Measurements from ENCODE around the gene ATXN7.

The ATXN7 gene

DNA sequence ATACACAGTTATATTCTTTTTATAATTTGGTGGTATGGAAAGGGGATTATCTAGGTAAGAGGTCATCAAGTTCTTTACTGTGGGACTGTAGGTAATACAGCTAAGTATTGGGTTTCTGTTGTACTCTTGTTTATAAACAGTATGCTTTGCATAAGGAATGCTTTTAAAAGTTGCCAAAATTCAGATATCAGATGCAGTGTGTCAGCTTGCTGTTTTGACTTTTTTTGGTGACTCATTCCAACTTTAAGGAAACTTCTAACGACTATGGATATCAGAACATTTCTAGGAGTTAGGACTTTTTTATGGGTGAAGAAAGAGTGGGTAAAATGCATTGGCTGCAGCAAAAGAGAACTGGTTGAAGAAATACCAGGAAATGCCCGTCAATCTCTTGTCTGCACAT is 45.8 kb downstream of the ATXN7 start:
- no peak for DNase-seq

DNA sequence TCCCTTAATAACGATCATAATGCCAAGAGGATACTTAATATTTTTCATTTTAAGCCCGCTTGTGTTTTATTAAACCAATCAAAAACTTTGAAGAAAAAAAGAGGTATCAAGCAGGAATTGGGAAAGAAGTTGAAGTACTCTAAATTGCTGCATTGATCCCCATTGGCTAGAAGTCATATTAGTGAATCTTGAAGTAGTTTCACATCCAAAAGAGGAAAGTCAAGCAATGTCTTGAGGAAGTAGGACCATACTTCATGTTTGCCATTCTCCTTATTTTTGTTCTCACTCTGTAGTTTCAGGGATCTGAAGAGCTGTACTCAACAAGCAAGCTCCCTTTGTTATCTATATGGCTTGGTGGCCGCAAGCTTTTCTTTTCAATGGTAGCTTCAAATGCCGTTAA is 46.3 kb downstream of the ATXN7 start:
- no peak for DNase-seq

GRCh38 chr3:63910891-63911290 is 47.2 kb downstream of the ATXN7 start:
- DNase-seq: no peak

DNA sequence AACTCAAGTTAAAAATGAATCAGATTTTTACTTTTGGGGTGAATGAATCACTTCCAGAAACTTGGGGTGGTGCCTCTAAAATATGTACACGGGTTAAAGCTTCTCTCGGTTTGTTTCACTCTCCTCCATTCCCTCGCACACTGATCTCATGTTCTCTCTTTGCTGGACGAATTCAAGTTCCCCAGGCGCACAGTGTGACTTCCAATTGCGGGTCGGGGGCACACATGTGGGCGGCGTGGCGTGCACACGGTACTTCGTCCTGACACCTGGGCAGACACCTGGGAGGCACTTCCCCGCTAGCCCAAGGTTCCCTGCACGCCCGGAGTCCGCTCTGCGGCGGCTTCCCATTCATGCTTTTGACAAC is 47.8 kb downstream of the ATXN7 start:
- DNase-seq: no peak

DNA sequence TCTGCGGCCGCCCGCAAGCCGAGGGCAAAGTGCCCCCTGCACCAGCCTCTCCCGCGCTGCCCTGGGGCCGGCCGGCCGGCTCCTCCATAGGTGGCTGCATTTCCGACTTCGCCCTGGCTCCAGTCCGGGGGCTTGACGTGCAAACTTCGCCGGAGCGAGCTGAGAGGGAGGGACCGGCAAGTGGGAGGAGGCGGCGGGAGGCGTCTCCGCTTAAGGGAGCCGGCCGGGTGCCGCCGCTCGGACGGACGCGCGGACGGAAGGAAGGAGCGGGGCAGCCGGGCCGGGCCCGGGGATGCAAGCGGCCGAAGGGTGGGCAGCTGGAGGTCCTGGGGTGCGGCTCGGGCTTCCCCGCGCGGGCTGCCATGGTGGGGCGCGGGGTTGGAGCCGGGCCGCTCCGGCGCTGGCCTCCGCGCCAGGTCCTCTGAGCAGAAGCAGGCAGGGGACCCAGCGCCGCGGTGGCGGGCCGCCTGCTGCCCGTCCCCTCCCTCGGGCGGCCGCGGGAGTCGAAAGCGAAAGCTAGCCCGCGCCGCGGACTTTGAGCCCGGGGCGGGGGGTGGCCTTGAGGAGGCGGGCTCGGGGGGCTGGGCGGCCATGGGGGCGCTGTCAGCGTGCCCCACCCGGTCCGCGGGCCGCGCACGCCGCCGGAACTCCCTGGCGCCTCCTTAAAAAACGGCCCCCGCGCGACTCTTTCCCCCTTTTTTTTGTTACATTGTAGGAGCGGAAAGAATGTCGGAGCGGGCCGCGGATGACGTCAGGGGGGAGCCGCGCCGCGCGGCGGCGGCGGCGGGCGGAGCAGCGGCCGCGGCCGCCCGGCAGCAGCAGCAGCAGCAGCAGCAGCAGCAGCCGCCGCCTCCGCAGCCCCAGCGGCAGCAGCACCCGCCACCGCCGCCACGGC is 48.5 kb downstream of the ATXN7 start, which contains the start of gene SCAANT1:
TSS of gene SCAANT1 (minus strand) at position 511 of the 895 bp plus-strand sequence.
- DNase-seq: peak; percentile 78

GRCh38 chr3:63912768-63913588 is 49.3 kb downstream of the ATXN7 start:
- DNase-seq: peak; percentile 32

- DNase-seq: no peak
These were observed 50.6 kb downstream of the ATXN7 start for GRCh38 chr3:63914312-63914711.

- DNase-seq: no peak
These were observed 54.7 kb downstream of the ATXN7 start for GRCh38 chr3:63918321-63918720.

DNA sequence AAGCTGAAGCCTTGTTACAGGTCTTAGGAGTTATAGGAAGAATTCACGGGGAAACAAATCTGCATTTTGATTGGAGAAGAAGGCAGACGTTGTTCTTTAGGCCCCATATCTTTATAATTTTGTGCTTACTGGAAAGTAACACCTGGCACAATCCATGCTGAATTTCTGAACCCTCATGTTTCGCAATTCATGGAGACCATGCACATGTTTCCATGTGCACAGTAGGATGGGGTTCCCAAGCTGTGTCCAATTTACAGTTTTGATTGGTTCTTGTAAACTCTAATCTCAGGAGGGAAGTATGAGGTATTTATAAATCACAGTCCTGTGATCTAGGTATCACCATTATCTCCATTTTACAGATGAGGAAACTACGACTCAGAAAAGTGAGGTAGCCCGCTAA is 56.3 kb downstream of the ATXN7 start:
- no peak for DNase-seq

DNA sequence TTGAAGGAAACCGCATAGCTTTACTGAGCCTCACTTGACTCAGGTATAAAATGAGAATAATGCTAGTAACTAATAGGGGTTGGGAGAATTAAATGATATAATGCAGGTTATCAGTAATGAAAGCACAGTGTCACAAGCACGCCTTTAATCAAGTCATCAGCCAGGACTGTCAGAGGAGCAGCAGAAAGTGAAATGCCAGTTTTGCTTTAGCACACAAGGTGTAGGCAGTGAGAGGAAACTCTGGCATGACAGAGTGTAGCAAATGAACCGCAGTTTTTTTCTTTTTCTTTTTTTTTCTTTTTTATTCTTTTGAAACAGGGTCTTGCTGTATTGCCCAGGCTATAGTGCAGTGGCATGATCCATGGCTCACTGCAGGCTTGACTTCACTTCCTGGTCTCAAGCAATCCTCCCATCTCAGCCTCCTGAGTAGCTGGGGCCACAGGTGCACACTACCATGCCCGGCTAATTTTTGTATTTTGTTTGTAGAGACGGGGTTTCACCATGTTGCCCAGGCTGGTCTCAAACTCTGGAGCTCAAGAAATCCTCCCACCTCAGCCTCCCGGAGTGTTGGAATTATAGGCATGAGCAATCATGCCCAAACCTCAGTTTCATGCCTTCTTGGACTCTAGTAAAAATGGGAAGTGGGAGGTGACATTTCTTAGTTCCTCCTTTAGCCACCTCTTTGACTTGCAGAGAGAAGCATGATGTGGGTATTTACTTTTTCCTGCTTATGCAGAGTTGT is 58.2 kb downstream of the ATXN7 start:
- DNase-seq: no peak

- no peak for DNase-seq
These were observed 59.0 kb downstream of the ATXN7 start for GRCh38 chr3:63922491-63923199.

- DNase-seq: no peak
These were observed 62.6 kb downstream of the ATXN7 start for GRCh38 chr3:63926309-63926708.

DNA sequence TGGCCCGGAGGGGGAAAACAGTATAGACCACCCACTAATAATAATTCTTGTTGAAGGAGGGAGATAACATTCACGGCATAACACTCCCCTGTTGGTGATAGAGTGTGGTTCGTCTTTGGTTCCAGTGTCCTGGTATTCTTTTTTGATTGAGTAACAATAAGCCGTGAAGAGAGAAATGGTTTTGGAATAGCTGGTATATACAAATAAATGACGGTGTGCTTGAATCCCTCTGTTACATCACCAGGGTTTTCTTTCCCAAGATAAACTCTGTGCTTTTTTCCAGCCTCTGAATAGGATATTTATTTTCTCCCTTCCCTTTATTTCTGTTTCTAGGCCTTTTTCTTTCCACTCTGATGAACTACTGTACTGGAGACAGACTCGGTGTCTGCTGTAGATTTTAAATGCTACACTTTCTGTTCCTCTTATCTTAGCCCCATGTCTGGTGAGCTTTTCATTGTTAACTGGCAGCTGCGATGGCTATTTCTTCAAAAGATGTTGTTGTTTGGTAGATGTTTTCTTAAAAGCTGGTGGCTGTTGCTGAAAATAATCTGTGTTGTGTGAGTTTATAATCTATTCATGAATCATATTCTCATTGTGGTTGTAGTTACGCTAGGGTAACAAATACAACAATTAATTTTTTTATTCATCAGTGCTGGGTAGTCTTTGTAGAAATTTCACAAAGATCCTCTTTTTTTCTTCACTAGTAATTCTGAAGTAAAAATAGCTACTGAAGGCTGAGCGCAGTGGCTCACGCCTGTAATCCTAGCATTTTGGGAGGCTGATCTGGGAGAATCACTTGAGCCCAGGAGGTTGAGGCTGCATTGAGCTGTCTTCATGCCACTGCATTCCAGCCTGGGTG is 64.0 kb downstream of the ATXN7 start:
- no peak for DNase-seq

GRCh38 chr3:63931290-63931689 is 67.6 kb downstream of the ATXN7 start:
- DNase-seq: no peak

DNA sequence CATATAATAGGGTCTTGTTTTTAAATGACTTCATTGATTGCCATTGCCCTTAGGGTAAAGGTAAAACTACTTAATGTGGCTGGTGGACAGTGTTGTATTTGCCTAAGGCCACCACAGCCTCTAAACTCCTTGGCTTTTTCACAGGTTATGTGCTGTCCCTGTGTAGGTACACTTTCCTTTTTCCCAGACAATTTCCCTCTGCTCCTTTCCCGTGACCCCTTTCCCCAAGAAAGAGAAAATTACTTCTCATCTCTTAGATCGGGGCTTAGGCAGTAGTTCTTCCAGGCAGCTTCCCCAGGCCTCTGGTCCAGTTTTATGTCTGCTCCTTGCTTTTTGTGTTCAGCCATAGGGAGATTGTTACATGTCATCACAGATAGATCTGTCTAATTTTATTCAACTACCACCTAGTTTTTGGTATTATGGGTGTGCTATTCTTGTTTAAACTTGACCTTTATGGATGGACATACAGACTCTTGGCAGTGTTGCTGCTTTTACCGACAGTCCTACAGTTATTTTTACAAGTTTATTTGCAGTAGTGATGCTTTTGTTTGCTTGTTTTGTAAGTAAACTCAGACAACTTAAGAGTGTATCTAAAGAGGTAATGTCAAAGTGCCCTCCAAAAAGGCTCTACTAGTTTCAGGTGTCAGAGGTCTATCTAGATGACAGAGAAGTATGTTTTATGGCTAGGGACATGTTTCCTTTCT is 69.0 kb downstream of the ATXN7 start:
- no peak for DNase-seq

- DNase-seq: no peak
These were observed 69.8 kb downstream of the ATXN7 start for GRCh38 chr3:63933459-63933858.

DNA sequence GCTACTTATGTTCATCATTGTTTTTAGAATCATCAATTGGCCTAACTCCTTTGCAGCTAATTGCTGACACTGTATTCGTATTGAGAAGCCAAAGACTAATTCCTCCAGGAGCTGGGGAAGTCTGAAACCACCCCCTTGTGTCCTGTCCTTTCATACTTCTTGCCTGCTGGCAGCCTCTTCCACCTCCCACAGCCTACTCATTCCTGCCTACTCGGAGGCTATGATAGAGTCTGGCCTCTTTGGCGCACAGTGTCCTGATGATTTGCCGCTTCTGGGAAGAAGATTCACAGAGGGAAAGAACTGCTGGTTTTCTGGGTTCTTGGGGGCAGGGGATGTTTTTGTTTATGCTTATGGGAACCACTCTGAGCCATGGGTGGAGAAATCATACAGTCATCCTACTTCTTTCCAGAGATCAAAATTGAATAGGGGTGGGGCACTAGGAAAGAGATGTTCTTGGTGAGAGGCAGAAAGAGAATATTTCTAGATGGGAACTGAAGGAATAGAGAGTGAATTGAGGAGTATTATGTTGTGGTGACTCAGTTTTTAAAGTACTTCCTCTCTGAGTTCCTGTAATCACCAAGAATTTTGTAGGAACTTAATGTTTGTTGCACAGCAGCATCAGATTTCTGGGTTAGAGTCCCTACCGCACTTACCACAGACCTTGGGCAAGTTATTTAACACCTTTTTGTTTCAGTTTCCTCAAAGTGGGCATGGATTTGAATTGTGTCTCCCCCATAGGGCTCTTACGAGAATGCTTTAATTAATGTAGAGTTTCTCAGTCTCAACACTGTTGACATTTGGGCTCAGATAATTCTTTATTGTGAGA is 70.6 kb downstream of the ATXN7 start:
- DNase-seq: no peak

DNA sequence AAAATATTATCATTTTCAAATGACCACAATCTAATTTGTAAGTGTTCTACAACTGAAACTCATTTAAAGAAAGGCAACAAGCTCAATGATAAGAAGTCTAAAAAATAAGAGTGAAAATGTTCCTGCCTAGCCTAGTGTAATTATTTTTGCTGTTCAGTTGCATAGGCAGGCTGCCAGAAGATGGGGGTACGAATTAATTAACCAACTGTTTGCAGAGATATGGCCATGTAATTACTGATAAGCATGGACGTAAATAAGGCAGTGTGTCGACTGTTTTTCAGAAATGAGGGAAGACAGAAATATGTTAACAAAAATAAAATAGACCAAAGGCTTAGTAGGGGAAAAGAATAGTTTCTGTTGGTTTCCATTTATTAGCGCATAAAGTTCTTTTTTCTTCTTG is 73.3 kb downstream of the ATXN7 start:
- DNase-seq: no peak

- no peak for DNase-seq
These were observed 74.3 kb downstream of the ATXN7 start for GRCh38 chr3:63937661-63938651.

Measured in activated effector memory CD4-positive, alpha-beta T cell treated with Interleukin-2 at 50 U/mL for 16 hours (primary cell).